Muscle of leg (tissue), 11 donors: Measurements from ENCODE around the gene ABL2. TPM values are rescaled to one million over a fixed set of nuclear protein-coding genes. Genes with fewer than 3 reads are reported as not detected.

Experiments used
- DNase-seq: peaks from one replicate; pipeline ENCODE4 v3.0.0; 2013
- H3K27ac ChIP-seq: one replicate; pipeline ENCODE4 v1.5.1; 2013; ENCODE audit warnings: mild to moderate bottlenecking, low read length, control low read depth
- H3K27me3 ChIP-seq: one replicate; pipeline ENCODE4 v1.6.1; 2013; ENCODE audit warnings: low read length; ENCODE audit not compliant: control insufficient read depth, insufficient read depth
- H3K36me3 ChIP-seq: one replicate; pipeline ENCODE4 v1.6.1; 2013; ENCODE audit warnings: low read length; ENCODE audit not compliant: control insufficient read depth, insufficient read depth
- H3K4me1 ChIP-seq: one replicate; pipeline ENCODE4 v1.6.1; 2013; ENCODE audit warnings: low read length; ENCODE audit not compliant: control insufficient read depth, insufficient read depth
- H3K4me3 ChIP-seq: one replicate; pipeline ENCODE4 v1.5.1; 2013; ENCODE audit warnings: low read length, control low read depth
- H3K9me3 ChIP-seq: replicated peaks from 2 replicates; pipeline ENCODE4 v1.6.1; 2013; ENCODE audit warnings: low read depth, low read length; ENCODE audit not compliant: control insufficient read depth
- WGBS: methylation state at CpG from one replicate; pipeline ENCODE4 v1.1.5; 2013; ENCODE audit warnings: missing lambda C conversion rate; ENCODE audit not compliant: insufficient coverage; 5-methylcytosine and 5-hydroxymethylcytosine counted together
- polyA plus RNA-seq, 8 donors: library from polyadenylated mRNA; unstranded; fragments of 120-200 nt; gene quantifications; one replicate each; pipeline versions ENCODE4 v1.2.1 to v1.2.3, GENCODE V29; 2013; ENCODE audit warnings: inconsistent platforms in 1 of 8, low replicate concordance in 1 of 8; ENCODE audit not compliant: insufficient read length in 8 of 8, insufficient read depth in 1 of 8
- total RNA-seq: library from RNA; stranded (reverse); fragments of 120-200 nt; gene quantifications from one replicate; pipeline ENCODE4 v1.2.4, GENCODE V29; 2013

ABL2 gene
- total and polyA plus RNA-seq, 9 donors = 5.5 to 10.5 (median 8.3) TPM

DNA sequence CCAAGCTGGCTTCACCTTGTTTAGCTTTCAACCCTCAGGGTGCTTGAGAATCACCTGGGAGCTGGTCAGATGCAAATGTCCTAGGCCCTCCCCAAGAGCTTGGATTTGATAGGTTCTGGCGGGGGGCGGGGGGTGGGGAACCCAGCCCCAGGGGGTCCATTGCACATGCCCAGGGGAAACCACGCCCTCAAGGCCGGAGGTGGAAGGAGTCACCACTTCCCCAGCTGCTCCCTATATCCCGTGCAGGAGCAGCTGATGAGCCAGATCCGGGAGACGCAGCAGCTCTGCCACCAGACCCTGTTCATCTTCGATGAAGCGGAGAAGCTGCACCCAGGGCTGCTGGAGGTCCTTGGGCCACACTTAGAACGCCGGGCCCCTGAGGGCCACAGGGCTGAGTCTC, 141.8 kb downstream of the ABL2 start:
- peaks cover 53% of the 10 kb centered on the region for H3K36me3 ChIP-seq
- no peaks in the 10 kb centered on the region for H3K9me3 ChIP-seq
- DNase-seq = no peak
- no peak overlapping the region for H3K27ac ChIP-seq
- 56% methylated on average over 9 of the region's 11 CpGs for WGBS
- no peaks in the 10 kb centered on the region for H3K27me3 ChIP-seq
- H3K4me1 ChIP-seq = peaks cover 18% of the 10 kb centered on the region
- H3K4me3 ChIP-seq = no peak overlapping the region

DNA sequence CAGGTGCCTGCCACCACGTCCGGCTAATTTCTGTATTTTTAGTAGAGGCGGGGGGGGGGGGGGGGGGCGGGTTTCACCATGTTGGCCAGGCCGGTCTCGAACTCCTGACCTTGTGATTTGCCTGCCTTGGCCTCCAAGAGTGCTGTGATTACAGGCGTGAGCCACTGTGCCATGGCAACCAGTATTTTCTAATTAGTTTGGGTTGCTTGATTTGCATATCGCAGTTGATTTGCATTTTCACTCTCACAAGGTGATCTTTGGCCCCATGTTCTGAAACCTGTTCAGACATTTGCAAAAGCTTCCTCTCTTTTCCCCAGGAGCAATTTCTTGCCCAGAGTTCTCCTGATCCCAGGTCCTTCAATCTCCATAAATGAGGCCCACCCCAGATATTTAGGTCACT, 145.9 kb downstream of the ABL2 start:
- no peak overlapping the region for H3K4me3 ChIP-seq
- 83% methylated on average over 1 of the region's 8 CpGs for WGBS

DNA sequence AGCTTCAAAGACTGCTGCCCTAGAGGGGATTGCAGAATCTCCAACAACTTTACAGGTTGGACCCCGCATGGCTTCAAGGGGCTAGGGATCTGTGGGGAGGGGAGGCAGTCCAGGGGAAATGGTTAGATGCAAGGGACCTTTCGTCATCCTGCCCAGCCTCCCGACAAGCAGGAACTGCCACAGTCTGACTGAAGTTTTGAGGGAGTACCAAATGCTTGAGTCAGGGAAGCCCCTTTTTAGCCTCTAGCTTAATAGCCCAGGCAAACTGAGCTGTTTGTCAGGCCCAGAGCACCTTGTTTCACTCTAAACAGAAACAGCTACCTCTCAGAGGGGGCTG, 146.5 kb downstream of the ABL2 start:
- Histone ChIP-seq H3K4me1 (peaks cover 19% of the 10 kb centered on the region), H3K4me3 (peak overlapping the region; percentile 85), H3K27me3 (no peaks in the 10 kb centered on the region), H3K36me3 (peaks cover 23% of the 10 kb centered on the region), H3K9me3 (no peaks in the 10 kb centered on the region), H3K27ac (peak overlapping the region; percentile 85)
- peak; percentile 22 for DNase-seq
- WGBS = 8% methylated on average over 2 of the region's 3 CpGs

More for the DNA sequence above, 145.9 kb downstream of the ABL2 start:
- DNase-seq = no peak
- no peaks in the 10 kb centered on the region for H3K27me3 ChIP-seq
- H3K27ac ChIP-seq = no peak overlapping the region
- peaks cover 25% of the 10 kb centered on the region for H3K36me3 ChIP-seq
- peaks cover 19% of the 10 kb centered on the region for H3K4me1 ChIP-seq
- H3K9me3 ChIP-seq = no peaks in the 10 kb centered on the region

GRCh38 chr1:179082333-179082998, 147.0 kb downstream of the ABL2 start:
- H3K27me3 ChIP-seq = no peaks in the 10 kb centered on the region
- no peaks in the 10 kb centered on the region for H3K9me3 ChIP-seq
- peaks cover 18% of the 10 kb centered on the region for H3K36me3 ChIP-seq
- peak; percentile 30 for DNase-seq
- H3K4me3 ChIP-seq = peak overlapping the region; percentile 85
- H3K4me1 ChIP-seq = peaks cover 14% of the 10 kb centered on the region
- H3K27ac ChIP-seq = peak overlapping the region; percentile 85
- WGBS = 0% methylated on average over 49 of the region's 52 CpGs

DNA sequence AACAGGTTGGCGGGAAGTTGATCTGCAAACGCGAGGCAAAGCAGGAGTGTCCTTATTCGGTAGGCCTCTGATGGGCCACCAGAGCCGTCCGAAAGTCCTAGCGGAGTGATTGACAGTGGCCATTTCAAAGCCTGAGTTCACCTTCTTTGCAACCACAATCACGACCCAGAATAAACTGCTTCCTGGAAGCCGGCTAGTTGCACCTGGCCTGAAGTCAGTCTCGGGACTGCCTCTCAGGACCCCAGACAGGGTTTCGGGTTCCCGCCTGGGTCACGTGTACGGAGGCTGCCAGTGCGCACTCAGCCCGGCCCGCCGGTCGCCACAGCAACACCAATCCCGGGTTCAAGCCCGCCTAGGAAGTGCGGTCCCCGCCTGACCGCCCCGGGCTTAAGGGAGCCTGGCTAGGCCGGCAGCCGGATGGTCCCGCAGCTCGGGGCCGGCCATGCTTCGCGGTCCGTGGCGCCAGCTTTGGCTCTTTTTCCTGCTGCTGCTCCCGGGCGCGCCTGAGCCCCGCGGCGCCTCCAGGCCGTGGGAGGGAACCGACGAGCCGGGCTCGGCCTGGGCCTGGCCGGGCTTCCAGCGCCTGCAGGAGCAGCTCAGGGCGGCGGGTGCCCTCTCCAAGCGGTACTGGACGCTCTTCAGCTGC, 147.7 kb downstream of the ABL2 start, which contains the start of gene TOR3A:
Gene TOR3A, plus strand, starts transcription at position 384 of the 646 bp plus-strand sequence. Its CDS starts 59 bp downstream, at position 443.
- Histone ChIP-seq H3K27ac (peak within 1 kb of the TSS; percentile 85), H3K9me3 (no peaks in the 10 kb centered on the region), H3K36me3 (peaks cover 14% of the 10 kb centered on the region), H3K4me3 (peak within 1 kb of the TSS; percentile 85), H3K4me1 (peaks cover 13% of the 10 kb centered on the region), H3K27me3 (no peaks in the 10 kb centered on the region)
- DNase-seq = peak; percentile 97
- 0% methylated on average over 51 of the region's 51 CpGs for WGBS

DNA sequence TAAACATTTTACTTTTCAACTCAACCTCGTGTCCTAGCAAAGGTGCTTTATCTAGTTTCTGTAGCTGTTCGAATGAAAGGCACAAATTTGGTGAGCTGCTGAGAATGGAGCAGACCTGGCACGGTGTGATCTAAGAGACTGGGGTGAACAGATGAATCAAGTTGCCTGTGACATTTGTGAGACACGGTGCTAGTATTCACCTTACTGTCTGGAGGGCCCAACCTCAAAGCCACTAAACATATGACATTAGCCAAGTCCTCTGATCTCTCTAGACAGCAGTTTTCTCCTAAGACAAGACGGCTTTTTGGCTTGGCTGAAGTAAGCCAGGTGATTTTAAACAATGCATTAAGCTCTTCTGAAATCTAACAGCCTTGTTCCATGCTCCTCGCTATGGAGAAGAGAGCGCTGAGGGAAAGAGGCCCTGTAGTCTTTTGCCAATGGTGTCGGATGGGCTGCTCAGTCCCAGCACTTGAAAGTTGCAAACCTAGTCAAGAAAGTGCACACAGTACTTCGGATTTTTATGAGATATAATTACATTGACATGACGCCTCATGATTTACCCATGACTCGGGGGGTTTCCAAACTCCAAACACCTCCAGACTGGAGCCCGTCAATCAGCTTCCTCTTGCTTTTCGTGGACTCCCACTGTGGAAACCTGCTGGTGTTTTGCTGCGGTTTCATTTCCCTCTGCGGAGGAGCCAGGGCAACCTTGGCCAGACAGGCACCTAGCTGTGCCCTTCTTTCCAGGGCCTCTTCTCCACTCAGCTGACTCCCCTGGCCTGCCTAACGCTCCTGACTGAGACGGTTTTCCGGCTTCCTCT, 148.4 kb downstream of the ABL2 start:
- Histone ChIP-seq H3K4me3 (peak overlapping the region; percentile 85), H3K4me1 (peaks cover 13% of the 10 kb centered on the region), H3K9me3 (no peaks in the 10 kb centered on the region), H3K27me3 (no peaks in the 10 kb centered on the region), H3K36me3 (peaks cover 16% of the 10 kb centered on the region), H3K27ac (peak overlapping the region; percentile 85)
- DNase-seq = no peak
- WGBS = 15% methylated on average over 9 of the region's 18 CpGs

DNA sequence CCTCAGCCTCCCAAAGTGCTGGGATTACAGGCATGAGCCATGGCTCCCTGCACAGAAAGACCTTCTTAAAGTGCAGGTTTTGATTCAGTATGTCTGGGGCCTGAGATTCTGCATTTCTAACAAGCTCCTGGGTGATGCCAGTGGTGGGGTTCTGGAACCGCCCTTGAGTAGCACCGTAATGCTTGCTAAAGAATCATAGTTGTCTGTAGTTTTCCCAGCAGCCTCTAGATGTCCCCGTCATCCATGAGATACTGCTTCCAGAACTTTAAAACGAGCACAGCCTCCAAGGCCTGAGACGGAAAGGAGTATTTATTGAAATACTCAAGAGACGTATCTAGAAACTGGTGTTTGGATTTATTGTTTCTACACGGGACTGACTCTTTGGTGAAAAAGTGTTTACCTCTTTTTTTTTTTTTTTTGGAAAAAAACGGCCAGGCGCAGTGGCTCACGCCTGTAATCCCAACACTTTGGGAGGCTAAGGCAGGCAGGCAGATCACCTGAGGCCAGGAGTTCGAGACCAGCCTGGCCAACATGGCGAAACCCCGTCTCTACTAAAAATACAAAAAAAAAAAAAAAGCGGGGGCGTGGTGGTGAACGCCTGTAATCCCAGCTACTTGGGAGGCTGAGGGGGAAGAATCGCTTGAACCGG, 150.2 kb downstream of the ABL2 start:
- H3K27me3 ChIP-seq = no peaks in the 10 kb centered on the region
- peaks cover 13% of the 10 kb centered on the region for H3K4me1 ChIP-seq
- no peak overlapping the region for H3K4me3 ChIP-seq
- no peak overlapping the region for H3K27ac ChIP-seq
- no peaks in the 10 kb centered on the region for H3K9me3 ChIP-seq
- H3K36me3 ChIP-seq = peaks cover 5% of the 10 kb centered on the region
- 60% methylated on average over 1 of the region's 18 CpGs for WGBS
- DNase-seq = peak; percentile 89

DNA sequence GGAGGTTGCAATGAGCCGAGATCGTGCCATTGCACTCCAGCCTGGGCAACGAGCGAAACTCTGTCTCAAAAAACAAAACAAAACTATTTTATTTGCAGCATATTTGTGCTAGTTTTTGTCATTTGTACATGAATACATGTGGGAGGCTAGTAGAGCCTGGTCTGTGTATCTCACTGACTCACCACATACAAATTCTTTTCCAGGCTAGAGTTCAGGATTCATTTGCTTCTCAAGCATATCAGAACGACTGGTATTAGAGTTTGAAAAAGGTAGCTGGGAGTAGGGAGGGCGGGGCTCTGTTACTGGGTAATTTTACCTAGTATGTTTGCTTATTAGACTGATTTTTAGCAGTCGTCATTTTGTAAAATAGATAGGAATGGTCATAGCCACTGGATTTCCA, 152.1 kb downstream of the ABL2 start:
- no peak overlapping the region for H3K27ac ChIP-seq
- peaks cover 6% of the 10 kb centered on the region for H3K4me1 ChIP-seq
- H3K27me3 ChIP-seq = no peaks in the 10 kb centered on the region
- no peaks in the 10 kb centered on the region for H3K9me3 ChIP-seq
- H3K4me3 ChIP-seq = no peak overlapping the region
- DNase-seq = no peak
- peaks cover 12% of the 10 kb centered on the region for H3K36me3 ChIP-seq
- WGBS = 93% methylated on average over 4 of the region's 7 CpGs

DNA sequence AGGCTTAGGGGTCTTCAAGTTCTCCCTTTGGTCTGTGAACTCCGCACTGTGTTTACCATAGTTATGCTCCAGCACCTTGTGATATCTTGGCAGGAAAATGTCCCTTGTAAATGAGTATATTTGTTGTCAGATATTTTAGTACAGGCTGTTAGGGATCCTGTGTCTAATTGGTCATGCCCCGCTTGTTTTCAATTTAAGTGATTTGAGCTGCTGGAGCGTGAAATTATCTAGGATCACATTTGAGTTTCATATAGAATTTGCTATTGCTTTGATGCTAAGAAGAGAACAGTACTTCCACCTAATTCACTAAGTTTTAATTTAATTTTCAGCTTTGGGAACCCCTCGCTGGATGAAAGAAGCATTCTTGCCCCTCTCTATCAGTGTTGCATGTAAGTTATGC, 163.0 kb downstream of the ABL2 start:
- Histone ChIP-seq H3K4me3 (no peak overlapping the region), H3K36me3 (peaks cover 39% of the 10 kb centered on the region), H3K4me1 (no peaks in the 10 kb centered on the region), H3K27me3 (no peaks in the 10 kb centered on the region), H3K9me3 (no peaks in the 10 kb centered on the region), H3K27ac (no peak overlapping the region)
- no peak for DNase-seq
- 92% methylated on average over 2 of the region's 4 CpGs for WGBS
